Fibroblast of skin of right biceps (primary cell): Measurements from ENCODE around the gene C3orf52.
"Not testable (repeated sequence)": the region's sequence is repeated elsewhere in the genome, so short reads cannot be mapped to it uniquely, and the experiment has no call there.

Experiments used
- DNase-seq: peaks from one replicate; pipeline ENCODE4 v3.0.0-alpha.2; 2013

C3orf52 gene, protein sequence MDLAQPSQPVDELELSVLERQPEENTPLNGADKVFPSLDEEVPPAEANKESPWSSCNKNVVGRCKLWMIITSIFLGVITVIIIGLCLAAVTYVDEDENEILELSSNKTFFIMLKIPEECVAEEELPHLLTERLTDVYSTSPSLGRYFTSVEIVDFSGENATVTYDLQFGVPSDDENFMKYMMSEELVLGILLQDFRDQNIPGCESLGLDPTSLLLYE

DNA sequence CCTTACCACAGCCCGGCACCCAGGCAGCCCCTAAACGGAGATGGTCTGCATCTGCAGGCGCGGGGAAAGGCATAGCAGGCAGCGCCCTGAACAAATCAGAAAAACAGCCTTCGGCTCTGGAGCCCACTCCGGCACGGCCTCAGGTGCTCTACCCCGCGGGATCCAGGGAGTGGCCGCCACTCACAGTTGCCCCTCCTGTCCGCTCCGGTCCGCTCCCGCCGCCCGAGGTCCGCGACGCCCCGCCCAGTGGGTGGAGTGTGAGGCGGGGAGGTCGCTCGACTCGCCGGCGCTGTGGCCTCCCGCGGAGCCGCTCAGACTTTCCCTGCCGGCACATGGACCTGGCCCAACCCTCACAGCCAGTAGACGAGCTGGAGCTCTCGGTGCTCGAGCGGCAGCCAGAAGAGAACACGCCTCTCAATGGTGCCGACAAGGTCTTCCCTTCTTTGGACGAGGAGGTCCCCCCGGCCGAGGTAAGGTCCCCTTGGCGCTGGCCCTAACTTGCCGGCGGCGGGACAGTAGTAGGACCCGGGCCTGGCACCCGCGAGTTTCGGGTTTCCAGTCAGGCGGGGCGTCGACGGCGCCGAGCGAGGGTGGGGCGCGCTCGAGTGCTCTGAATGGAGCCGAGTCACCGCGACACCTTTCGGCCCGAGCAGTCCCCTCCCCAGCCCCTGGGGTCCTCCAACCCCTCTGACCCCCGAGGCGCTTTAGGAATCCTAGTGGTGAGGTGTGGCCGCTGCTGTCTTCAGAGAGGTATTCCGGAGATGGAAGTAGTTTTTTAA, at the start of gene C3orf52:
Gene C3orf52 (plus strand): TSS at position 314 of the 779 bp plus-strand sequence. CDS start 19 bp downstream, at position 333.
- DNase-seq = peak; percentile 80

DNA sequence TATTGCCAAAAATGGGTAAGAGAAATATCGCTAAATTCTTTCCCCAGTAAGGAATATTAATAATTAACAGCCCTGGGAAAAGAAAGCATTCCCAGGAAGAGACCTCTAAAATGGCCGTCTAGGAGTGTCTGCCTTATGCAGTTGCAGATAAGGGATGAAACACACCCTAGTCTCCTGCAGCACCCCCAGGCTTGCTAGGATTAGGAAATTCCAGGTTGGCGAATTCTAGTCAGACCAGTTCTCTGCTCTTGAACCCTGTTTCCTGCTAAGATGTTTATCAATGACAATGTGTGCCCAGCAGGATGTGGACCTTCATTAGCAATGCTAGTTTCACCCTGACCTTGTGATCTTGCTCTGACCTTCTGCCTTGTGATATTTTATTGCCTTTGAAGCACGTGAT, 49.0 kb upstream of the C3orf52 start:
- DNase-seq = not testable (repeated sequence)

DNA sequence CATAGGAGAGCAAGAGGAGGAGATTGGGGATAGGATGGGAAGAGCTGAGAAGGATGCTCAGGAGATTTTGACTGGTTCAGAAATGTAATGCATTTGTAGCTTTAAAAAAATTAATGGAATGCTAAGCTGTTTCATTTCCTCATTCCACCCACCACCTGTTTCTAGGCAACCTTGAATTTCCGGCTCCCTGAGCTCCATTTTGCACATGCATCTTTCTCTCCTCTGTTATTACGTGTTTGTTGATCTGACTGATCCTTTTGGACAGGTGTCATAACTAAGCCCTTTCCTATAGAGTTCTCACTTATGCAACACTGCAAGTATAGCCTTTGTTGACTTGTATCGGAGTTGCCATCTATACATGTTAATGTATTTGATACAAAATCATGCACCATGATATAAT, 47.3 kb upstream of the C3orf52 start:
- DNase-seq = peak; percentile 23

DNA sequence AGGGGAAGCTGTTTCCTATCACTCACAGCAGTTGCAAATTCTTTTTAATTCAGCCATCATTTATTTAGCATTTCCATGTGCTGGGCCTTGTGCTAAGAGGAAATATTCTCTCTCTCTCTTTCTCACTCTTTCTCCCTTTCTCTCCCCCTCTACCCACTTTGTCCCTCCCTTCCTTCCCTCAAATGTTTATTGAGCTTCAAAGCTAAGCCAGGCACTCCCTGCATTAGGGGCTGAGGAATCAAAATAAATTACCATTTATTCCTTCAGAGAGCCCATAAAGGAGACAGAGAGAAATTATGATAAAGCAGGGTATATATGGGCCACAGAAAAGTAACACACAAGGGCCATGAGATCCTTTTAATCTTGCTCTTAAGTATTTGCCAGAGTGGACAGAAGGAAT, 44.9 kb upstream of the C3orf52 start:
- DNase-seq = no peak

DNA sequence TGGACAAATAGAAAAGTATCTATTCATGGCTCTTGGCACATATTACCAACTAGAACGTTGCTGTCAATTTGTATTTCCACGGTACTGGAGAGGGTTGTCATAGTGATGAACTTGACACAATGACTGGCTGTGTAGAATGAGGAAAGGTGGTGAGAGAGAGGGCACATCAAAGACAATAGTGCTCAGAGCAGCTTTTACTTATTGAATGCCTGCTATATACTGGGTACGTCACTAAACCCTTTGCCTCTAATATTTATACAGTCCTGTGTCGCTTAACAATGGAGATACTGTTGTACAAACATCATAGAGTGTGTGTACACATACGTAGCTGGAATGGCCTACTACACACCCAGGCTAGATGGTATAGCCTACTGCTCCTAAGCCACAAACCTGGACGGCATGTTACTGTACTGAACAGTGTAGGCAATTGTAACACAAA, 43.3 kb upstream of the C3orf52 start:
- DNase-seq = no peak

DNA sequence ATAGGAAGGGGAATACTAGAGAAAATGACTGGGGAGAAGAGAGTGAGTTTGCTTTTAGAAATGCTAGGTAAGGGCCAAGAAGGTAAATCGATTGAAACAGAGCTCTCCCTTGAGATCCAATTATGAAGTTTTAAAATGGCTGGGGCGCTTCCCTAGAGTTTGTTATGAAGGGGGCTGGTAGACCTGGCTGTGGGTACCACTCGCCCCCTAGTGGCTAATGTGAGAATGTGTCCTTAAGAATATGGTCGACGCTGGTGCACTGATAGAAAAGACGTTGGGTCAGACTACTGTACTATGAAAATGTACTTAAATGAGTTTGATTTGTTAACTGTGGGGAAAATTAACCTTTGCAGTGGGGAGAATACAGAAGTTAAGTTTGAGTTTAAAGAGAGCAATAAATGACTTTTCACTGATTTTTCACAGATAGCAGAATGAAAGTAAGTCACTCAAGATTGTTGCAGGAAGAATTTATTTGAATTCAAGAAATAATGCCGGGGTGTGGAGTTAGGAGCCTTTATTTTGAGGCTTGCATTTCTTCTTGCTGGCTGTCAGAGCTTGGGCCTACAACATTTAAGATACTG, 42.5 kb upstream of the C3orf52 start:
- peak; percentile 77 for DNase-seq

DNA sequence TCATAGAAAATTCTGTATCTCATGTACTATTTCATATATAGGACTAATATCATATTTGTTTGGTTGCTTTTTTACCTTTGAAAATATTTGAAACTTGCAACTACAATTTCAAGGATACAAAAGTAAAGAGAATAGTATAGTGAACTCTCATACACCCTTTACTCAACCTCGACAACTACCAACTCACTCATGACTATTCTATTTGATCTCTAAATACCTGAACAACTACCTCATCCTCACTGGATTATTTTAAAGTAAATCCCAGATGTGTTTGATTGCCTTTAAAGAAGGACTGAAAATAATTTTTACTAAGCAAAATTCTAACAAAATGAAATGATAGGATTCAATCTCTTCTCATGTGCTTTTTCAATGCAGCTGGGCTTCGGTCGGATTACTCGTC, 39.6 kb upstream of the C3orf52 start:
- peak; percentile 20 for DNase-seq

DNA sequence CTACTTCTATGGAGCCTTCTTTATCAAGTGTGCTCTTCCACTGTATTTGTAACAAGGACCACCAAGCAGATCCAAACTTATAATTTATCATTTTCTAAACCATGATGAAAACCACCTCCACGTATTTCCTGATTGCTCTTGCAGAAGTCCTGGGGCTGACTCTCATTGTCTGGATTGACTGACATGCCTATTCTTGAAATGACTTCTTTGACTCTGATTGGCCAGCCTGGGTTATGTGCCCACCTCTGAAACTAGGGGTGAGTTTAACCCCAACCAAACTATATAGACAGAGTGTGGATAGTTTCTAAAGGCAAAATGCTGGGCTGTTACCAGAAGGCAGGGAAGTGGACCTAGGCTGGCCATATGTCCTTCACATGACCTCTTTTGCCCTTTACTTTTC, 38.9 kb upstream of the C3orf52 start:
- DNase-seq = no peak

DNA sequence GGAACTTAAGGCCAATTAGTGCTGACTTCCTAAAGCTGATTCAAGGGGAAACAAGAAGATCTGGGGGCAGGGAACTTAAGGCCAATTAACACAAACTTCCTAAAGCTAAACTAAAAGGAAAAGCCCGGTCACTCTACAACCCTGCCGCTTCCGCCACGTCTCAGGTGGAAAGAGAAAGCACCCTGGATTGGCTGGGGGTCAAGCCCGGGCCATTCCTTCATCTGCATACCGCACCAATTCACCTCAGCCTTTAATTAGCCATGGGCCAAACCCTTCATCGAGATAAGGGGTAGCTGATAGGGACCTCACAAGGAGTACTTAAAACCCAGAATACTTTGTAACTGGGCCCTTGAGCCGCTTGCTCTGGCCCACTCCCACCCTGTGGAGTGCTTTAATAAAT, 37.3 kb upstream of the C3orf52 start:
- DNase-seq = no peak

DNA sequence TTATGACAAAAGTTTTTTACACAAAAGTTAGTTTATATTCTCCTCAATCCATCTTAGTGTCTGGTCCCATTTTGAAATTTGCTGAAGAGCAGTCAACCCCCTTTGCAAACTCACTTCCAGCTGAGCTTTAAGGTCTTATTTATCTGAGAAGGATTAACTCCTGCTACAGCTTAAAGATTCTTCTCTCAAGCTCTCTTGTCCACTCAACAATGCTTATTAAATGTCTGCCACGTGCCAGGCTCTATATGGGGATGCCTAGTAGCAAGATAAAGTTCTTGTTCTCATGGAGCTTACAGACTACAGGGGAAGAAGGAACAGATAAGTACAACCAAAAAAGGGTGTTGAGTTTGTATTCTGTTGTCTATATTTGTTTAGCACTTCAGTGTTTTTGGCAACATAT, 33.0 kb upstream of the C3orf52 start:
- DNase-seq = no peak

DNA sequence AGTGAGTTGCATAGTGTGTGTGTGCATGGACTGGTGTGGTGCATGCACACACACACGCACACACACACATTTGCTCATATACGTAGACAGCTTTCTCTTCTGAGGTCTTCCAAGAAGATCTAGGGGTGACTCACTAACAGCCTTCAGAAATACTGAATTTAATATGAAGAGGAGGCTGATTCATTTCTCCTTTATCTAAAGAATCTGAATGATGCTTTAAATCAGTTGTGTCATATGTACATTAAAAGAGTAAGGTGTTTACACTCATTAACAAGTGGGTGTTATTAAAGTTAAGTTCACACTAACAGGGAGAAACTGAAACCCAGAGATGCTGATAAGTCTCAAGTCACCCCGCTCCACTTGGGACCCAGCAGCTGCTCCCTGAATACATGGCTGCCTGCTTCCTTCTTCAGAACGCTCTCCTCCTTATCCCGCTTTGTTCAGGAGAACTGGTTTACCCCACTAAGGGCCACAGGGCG, 29.7 kb upstream of the C3orf52 start:
- peak; percentile 86 for DNase-seq

DNA sequence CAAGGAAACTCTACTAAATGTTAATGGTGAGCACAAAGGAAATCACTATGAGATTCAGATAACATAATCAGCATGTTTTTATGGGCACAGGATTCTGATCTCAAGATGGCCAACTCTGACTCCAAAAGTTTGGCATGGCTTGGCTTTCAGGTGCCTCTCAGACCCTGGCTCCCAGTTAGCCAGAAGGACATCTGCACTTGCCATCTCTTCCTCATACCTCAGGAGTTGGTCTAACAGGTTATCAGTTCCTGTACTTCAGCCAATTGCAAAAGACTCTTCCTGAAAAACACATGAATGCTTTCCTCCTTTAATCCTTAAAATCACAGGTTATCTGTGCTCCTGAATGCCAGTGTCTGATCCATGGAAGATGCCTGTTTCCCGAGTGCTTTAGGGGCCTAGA, 26.7 kb upstream of the C3orf52 start:
- no peak for DNase-seq

DNA sequence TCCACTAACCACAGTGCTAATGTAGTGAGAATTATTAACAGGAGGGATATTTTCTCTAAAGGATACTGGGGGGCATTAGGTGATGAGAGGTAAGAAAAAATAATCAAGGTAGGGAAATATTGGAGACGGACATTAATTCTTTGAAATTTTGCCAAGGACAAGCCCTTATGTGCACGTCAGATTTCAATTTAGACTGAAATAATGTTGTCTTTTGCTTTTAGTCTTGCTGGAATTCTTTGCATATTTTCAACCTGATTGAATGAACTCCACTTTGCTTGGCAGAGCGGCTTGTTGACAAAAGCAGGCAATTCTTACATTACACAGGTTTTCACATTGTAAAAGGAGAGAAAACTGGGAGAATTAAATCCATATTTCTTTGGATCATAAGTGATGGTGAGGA, 25.0 kb upstream of the C3orf52 start:
- peak; percentile 65 for DNase-seq

DNA sequence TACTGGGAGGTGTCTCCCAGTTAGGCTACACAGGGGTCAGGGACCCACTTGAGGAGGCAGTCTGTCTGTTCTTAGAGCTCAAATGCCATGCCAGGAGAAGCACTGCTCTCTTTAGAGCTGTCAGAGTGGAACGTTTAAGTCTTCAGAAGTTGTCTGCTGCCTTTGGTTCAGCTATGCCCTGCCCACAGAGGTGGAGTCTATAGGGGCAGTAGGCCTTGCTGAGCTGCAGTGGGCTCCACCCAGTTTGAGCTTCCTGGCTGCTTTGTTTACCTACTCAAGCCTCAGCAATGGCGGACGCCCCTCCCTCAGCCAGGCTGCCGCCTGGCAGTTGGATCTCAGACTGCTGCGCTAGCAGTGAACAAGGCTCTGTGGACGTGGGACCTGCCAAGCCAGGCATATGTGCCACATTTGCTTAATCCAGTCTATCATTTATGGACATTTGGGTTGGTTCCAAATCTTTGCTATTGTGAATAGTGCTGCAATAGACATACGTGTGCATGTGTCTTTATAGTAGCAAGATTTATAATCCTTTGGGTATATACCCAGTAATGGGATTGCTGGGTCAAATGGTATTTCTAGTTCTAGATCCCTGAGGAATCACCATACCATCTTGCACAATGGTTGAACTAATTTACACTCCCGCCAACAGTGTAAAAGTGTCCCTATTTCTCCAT, 13.7 kb upstream of the C3orf52 start:
- DNase-seq = not testable (repeated sequence)

DNA sequence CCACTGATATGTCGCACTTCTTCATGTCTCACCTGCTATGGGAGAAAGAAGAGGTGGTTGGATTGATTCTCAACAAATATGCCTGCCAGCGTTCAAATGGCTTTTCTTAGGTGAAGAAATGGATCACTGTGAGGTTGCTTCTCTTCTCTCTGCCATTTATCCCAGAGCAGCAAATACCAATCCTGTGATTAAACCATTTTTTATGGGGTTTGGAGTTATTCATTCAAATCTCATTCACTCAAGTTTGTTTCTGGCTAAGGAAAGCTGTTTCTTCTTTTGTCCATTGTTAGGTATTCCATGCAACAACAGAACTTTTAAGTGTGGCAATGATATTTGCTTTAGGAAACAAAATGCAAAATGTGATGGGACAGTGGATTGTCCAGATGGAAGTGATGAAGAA, 12.2 kb upstream of the C3orf52 start:
- DNase-seq = peak; percentile 22

DNA sequence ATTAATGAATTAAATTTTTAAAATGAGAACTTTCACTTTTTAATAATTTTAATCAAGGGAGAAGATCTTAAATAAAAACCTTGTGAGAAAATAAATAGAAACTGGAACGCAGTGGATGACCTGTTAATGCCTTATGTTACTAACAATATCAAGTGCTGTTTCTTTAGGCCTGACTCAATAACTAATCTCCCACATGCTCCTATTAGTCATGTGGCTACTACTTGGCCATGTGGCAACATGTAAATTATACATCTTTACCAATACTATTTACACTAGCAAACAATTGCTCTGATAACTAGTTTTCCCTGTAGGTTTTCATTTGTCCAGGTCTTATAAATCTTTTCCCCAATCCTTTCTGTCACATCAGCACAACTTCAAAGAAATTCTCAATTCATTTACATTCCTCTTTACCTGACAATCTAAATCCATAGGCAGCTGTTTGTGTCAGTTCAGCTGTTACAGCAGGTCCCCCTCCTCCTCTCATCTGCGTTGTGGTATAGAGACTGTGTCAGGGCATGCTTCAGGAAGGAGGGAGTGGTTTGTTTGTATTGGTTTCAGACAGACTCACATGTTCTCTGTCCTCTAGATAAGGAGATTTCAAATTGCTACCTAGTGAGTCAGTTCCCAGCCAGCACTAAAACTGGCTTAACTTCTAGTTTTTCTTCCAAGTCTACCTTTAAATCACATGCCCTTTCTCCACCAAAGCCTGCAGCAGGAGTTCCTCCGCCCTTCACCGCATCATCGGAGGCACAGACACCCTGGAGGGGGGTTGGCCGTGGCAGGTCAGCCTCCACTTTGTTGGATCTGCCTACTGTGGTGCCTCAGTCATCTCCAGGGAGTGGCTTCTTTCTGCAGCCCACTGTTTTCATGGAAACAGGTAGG, 11.3 kb upstream of the C3orf52 start:
- peak; percentile 88 for DNase-seq

DNA sequence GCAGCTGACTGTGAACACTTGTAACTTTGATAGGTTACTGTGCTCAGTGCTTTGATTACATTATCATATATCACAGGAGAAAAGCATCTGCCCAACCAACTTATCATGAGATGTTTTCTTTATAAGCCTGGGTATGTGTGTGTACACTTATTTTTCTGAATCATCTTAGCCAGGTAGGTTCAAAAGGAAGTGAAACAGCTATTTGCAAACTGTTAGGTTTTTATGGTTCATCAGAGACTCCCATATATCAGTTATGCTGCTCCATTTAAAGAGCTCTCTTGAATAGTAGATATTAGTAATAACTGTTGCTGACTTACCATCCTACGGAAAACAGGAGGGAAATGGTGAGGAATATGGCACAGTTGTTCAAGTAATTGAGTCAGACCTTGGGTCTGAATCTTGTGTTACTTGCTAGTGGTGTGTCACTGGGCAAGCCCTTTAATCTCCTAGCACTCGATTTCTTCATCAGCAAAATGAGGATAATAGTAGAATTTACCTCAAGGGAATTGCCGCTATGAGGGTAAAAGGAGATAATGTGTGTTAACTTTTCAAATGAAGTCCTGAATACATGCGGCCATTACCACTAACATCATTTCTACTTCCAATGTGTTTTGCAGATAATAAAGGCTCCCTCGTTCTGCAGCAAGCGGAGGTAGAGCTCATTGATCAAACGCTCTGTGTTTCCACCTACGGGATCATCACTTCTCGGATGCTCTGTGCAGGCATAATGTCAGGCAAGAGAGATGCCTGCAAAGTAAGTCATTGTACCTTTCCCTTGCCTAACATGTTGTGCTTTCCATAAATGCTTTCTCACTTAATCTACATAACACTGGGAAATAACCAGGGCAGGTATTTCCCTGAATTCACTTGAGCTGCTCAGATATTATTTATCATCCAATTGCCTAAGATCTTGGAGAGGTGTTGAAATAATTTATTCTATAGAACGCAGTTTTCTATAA, 7.8 kb upstream of the C3orf52 start:
- no peak for DNase-seq

DNA sequence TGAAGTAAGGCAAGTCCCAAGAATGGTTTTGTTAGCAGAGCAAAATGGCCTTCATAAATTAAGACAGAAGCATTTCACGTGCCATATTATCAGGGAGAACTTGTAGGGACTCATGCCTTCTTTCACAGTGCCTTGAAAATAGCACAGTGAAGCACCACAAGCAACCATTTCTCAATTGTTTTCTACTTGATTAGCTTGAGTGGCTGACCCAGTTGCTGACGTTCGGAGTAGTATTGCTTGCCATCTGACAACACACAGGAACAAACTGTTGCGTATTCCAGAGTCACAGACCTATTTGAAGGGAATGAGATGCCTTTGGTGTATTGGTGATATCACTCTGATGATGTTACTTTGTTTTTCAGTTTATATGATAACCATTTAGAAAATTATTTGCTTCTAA, 3.0 kb upstream of the C3orf52 start:
- no peak for DNase-seq

DNA sequence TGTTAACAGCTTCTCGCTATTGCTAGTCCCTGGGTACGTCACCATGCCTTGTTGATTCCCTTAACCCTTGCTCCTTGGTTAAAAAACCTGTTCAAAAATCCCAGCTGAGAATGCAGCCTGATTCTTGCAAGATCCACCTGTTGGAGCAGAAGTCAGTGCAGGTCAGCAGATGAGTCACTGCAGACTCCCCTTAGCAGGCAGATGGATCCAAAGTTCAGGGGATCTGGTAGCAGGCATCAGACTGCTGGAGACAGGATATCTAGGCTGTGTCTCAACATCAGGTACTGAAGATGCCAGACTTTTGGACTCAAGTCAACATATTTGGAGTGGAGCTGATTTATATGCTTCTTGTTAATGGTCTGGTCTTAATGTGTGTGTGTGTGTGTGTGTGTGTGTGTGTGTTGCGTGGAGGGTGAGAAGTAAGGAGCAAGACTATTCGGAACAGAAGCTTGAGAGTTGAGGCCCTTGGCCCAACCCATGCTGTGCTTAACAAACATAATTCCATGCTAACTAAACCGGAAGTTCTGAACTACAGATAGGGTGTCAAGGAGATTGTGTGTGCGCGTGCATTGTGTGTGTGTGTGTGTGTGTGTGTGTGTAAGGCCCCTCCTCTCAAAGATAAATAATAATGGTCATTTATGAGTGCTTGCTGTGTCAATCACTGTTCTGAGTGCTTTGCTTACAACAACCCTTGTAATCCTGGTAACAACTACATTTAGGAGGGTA, 1.0 kb upstream of the C3orf52 start:
- no peak for DNase-seq

DNA sequence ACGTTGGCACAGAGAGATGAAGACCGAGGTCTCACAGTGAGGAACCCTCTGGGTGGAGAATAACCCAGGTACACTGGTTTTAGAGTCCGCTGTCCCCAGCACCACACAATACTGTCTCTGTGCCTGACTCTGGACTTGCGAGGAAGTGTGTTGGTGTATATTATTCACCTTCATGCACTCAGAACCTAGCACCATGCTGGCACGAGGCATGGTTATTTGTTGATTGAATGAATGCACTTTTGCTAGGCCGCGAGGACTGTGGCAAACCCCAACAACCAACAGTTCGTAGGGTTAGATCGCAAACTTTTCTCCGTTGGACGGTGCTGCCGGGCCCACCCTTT, 484 bp upstream of the C3orf52 start:
- DNase-seq = no peak
